ENCODE data around the gene ISCA1.

ISCA1 gene

DNA sequence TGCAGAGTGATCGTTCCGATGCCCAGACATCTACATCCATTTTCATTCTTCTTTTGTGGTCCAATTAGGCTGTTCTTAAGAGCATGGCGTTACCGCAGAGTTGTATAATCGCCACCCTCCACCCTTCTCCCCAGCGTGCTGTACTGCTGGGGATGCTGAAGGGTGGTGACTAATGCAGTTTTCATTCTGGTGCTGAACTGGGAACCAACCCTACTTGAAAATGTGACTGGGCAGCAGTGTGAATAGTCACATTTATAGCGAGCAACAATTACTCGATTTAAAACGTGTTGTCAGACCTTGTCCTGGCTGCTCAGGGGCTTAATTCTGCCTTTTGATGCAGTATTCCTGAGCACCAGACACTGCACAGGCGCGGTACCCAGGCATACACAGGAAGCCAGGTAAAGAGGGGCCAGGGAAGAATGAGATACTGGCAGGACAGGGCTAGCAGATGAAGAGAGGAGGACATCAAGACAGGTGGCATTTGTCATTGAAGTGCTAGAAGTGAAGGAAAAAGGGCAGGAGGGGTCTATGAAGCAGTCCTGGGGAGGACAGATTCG is 719 bp upstream of the ISCA1 start:
- DNase-seq, result peak; percentile 51 to 54

DNA sequence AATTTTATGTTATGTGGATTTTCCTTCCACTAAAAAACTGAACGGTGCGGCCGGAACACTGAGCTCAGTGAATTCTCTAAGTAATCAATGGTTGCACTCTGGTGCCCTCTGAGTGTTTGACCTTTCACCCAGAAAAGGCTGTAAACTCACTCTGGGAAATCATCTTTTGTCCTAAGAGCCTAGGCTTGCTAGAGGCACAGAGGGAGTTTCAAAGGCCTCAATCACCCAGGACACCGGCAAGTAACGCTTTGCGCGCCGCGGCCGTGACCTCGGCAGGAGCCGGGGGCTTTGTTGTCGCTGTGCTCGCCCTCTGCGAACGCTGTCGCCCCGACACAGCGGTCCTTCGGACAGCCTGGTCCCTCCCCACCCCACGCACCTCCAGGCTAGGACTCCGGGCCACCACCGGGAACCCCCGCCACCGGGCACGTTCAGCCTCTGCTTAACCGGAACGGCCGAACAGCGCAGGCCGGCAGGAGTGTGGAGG is 703 bp downstream of the ISCA1 start:
- DNase-seq, result peak in 1 of 2 donors; percentile 18

DNA sequence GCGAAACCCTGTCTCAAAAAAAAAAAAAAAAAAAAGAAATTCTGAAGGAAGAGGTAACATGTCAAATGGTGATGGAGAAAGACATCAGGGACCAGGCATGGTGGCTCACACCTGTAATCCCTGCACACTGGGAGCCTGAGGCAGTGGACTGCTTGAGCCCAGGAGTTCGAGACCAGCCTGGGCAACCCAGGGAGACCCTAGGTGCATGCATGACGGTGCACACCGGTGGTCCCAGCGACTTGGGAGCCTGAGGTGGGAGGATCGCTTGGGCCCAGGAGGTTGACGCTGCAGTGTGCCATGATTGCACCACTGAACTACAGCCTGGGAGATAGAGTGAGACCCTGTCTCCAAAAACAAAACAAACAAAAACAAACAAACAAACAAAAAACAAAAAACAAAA is 1.8 kb downstream of the ISCA1 start:
- DNase-seq, result no peak

DNA sequence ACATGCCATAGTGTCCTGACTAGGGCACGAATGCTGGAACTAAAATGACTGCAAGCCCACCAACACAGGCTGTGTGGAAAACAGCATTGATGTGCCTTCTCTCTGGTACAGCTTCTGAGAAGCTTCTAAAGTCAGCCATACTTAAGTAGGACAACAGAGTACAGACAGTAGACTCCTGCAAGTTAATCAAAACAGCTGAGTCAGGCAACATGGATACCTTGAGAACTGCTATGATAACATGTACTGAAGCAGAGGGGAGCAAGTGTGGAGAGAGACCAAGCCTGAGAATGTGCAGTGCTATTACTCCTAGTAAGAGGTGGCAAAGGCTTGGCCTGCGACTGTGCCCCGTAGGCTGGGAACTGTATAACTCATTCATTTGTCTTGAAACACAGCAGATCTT is 2.5 kb downstream of the ISCA1 start:
- DNase-seq, result no peak

DNA sequence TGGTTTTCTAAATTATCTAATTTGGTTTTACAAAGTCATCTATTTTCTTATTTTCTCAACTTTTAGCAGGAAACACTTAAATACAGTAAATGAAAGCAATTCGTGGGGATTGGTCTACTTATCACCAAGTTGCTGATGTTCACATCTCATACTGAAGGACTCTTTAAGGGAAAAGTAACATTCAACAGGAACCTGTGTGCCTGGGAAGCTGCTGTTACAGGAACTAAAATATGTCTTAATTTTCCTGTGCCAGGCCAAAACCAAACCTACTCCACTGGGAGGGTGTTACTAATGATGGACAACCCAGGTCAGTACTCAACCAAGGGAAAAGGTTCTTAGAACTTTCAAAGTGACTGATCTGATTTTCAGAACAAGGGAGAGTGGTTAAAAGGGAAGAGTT is 5.3 kb downstream of the ISCA1 start:
- no peak for DNase-seq

DNA sequence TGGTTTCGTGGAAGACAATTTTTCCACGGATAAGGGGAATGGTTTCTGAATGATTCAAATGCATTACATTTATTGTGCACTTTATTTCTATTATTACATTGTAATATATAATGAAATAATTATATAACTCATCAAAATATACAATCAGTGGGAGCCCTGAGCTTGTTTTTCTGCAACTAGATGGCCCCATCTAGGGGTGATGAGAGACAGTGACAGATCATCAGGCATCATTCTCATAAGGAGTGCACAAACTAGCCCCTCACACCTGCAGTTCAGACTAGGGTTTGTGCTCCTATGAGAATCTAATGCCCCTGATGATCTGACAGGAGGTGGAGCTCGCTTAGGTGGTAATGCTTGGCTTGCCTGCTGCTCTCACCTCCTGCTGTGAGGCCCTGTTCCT is 6.4 kb downstream of the ISCA1 start:
- DNase-seq, result no peak

DNA sequence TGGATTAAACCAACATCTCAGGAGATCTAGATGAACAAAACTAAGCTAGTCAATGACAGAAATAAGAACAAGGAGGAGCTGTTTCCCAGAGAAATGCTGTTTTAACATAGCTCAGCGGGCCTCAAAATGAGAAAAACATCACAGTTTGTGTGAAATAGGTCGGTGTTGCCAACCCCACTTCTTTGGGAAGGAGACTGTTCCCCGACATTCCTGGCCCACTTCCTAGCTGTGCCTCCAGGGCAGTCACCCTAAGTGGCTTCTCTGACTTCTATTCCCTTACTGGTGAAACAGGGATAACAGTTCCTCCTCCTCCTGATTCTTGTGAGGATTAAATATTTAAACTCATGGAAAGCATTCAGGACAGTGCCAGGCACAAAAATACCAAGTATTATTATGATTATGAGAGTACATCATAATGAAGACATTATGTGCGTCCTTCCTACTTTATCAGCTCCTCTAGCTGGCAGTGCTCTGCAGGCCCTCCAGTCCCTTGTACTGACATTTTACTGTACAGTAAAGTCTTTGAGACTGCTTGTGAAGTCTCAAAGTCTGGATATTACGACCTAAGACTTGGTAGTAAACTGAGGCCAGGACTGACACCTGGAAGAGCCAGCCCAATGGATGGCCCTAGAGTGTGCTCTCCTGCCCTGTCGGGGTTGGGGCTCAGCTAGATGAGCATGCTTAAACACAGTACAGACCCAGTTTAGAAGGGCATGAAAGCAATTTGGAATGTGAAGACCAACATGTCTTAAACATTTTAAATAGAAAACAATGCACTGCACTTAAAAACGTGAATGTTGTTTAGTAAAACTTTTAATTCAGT is 7.3 kb downstream of the ISCA1 start:
- no peak for DNase-seq

DNA sequence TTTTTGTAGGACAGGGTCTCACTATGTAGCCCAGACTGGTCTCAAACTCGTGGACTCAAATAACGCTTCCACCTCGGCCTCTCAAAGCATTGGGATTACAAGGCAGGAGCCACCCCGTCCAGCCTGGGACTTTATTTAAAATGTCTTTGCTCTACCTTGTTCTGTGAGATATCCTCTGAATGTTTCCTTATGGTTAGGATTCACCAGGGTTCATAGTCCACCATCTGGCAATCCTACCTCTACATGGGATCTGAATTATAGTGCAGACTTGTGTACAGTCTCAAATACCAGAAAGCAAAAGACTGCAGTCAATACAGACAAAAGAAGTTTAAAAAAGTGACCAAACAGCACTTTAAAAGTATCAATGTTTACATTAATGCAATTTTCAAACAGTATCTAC is 10.1 kb downstream of the ISCA1 start:
- no peak for DNase-seq

DNA sequence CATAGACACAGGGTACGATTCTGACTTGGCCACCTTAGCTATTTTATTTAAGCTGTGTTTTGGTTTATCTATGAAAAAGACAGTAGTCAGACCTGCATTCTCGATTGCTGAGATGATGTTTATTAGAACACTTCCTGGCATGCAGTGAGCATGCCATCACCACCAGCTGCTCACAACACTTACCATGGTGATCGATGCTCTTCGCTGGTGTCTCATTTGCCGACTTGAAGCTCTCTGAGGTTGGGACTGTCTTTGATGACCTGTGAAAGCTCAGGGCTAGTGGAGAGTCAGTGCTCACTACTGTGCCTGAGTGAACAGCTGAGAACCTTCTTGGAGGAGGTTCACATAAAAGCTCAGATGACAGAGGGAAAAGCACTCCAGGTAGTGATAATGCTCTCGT is 18.5 kb downstream of the ISCA1 start:
- DNase-seq, result no peak

DNA sequence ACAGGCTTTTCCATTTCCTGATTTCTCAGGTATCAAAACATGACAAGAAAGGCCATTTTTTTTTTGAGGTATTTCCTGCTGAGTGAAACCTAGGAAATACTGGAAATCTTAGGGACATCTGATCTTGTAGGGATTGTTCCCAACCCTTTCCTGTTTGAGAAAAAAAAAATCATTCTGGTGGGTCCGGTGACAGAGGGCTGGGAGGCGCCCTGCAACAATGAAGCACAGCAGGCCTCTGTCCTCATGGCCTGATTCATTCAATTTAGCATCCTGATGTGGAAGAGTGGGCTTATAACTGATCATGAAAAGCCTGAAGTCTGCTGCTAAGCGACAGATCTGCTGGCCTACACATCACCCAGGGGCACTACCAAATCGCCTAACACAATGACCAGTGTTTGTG is 19.8 kb downstream of the ISCA1 start:
- DNase-seq, result no peak

DNA sequence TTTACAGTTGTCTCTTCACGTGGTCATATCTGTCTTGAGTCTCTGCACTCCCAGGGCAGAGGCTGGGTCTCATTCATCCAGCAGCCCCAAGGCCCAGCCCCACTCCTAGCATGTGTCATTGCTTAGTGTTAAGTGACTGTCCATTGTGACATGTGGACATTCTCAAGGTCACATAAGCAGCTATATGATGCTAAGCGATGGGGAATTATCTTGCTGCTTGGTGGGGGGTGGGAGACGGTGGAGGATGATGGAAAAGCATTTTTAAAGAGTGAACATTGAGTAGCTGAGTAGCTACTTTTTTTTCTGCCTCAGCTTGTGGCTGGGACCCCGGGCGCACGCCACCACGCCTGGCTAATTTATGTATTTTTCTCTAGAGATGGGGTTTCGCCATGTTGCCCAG is 22.8 kb downstream of the ISCA1 start, which contains the start of gene C9orf153:
Gene C9orf153, minus strand, starts transcription at position 101 of the 400 bp plus-strand sequence. CDS start 30,054 bp downstream, outside the sequence.
- no peak for DNase-seq

DNA sequence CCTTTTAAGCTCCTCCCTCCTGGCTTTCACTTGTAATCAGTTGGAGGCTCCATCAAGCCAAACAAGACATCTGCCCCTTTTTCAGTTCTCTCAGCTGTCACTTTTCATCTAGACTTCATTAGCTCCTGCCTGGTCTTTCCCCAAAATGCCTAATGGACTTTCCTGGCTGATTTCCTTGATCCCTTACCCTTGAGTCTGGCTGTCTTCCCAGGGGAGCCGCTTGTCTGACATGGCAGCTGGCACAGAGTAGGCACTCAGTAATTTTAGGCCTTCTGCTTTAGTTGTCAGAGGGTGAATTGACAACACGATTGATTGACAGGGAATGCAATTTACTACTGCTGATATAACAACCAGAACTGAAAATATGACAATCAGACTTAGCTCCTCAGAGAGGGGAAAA is 24.9 kb downstream of the ISCA1 start:
- DNase-seq, result no peak

DNA sequence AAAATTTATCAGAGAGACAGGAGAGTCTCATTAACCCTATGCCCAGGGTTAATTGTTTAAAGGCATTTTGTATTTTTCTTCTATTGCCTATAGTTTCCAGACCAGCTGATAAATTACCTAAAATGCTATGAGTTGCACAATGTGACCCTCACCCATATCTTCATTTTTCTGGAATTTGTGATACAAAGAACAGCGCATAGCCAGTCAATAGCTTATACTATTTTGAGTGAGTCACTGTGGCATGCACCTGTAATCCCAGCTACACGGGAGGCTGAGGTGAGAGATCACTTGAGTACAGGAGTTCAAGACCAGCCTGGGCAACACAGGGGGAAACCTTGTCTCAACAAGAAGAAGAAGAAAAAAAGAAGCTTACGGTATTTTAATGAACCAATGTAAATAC is 25.7 kb downstream of the ISCA1 start:
- no peak for DNase-seq

DNA sequence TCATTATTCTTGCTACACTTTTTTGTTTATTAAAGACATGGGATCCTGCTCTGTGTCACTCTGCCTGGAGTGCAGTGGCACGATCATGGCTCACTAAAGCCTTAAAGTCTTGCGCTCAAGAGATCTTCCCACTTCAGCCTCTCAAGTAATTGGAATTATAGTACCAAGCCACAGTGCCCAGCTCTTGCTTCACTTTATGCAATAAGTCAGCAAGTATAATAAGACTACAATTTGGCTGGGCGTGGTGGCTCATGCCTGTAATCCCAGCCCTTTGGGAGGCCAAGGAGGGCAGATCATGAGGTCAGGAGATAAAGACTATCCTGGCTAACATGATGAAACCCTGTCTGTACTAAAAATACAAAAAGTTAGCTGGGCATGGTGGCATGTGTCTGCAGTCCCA is 28.8 kb downstream of the ISCA1 start:
- DNase-seq, result no peak

DNA sequence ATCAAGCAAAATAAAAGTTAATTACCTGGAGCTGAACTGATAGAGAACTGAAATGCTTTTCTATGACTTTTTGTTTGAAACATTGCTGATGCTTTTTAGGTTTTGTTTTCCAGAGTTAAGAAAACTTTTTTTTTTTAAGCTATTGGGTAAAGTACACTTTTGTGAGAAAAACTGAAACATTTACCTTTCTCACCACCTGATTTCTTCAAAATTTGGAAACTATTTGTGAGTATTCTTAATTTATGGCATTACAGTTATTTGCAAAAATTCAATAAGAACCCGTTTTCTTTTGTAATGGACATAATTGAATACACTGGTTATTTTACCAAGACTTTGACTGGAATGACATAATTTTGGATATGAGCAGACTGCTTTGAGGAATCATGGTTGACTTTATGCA is 29.5 kb downstream of the ISCA1 start:
- DNase-seq, result no peak

DNA sequence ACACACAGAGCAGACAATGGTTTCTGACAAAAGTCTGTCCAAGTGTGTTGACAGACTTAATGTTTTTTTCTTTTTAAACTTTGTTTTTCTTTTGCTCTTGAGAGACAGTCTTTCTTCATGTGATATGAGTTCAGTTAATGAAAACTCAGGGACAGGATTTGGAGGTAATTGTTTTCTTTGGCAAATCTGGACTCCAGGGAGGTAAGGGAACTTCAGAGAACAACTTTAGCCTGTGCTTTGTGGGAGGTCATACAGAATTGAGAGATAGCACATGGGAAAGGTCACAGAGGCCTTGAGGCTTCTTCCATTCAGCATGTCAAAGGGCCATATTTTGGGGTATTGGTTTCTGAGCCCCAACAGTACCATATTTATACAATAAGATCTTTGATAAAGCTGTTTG is 32.2 kb downstream of the ISCA1 start:
- DNase-seq, result no peak

DNA sequence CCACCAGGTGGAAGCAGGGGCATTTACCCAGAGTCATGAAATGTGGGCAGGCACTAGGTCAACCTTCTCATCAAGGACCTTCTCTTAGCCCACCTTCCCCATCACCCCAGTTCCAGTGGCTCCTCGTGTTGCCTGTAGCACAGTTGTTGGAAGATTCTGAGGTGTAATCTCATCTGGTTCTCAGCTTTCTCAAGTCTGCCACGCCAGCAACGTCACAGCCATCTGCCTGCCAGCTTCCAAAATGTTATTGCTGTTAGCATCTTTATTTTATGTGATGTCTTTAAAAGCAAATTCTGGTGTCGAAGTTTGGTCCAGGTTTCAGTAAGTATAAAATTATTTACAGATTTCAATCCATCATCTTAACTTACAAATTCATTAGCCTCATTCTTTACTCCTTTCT is 33.6 kb downstream of the ISCA1 start:
- DNase-seq, result no peak

DNA sequence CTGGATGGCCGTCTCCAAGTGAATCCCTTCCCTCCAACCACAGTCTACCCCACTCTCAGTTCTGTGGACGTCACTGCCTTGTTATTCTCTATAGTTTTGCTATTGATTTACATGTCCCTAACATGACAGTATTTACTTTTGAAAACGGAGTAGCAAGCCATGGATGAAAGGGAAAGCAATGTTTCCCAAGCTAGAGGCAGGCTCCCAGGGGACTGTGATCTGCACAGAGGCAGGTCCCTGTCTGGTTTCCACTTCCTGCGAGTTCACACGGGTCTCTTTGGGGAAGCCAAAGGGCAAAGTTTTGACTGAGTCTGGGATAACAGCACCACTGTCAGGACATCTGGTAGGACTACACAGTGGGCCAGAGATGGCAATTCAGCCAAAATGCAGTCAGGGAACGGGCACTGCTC is 35.6 kb downstream of the ISCA1 start:
- no peak for DNase-seq

DNA sequence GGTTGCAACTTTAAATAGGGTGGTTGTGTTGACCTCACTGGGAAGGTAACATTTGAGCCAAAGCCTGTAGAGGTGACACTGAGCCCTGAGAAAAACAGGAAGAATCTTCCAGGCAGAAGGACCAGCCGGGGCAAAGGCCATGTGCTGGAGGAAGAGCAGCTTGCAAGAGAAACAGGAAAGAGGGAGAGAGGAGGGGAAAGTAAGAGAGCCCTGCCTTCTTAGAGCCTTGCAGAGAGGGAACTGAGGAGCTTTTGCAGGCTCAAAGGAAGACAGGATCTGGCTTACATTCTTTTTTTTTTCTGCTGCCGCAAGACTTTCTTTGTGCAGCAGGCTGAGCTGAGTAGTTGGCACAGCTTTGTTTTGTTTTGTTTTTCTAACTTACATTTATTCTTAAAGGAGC is 40.3 kb downstream of the ISCA1 start:
- DNase-seq, result no peak

DNA sequence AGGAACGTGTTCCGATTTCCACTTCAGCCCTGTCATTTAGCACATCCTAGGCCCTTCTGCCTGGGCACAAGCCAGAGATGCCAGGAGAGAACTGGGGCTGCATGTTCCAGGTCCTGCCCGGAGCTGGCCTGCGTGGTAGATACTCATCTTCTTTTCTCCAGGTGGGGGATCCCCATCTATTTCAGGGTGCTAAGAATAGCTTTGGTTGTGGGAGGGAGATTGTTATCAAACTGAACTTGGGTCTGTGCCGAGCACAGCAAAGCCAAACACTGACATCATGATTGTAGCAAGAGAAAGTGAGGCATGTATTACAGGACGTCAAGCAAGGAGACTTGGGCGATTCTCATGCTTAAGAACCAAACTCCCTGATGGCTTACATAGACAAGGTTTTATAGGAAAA is 41.1 kb downstream of the ISCA1 start:
- no peak for DNase-seq

DNA sequence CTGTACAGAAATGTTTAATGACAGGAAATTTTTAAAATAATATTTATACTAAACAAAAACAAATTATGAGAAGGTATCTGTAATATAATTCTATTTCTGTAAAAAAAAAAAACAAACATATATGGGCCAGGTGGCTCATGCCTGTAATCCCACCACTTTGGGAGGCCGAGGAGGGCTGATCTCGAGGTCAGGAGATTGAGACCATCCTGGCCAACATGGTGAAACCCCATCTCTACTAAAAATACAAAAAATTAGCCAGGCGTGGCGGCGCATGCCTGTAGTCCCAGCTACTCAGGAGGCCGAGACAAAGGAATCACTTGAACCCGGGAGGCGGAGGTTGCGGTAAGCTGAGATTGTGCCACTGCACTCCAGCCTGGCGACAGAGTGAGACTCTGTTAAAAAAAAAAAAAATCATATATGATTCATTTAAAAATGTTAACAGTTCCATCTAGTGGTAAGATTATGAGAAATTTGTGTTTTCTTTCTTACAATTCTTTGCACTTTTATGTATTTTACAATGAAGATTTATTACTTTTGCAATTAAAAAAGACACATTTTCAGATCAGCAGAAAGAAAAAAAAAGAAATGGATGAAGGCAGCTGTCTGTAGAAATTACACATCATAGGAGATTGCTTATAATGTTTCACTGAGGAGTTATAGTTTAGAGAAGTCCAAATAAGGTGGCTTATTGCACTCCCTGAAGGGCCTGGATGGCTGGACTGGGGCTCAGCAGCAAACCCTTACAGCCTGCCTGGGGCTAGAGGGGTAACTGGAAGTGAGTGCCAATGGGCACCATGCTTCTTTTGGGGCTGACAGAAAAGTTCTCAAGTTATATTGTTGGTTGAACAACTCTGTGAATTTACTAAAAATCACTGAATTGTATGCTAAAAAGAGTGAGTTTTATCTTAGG is 43.2 kb downstream of the ISCA1 start:
- no peak for DNase-seq

DNA sequence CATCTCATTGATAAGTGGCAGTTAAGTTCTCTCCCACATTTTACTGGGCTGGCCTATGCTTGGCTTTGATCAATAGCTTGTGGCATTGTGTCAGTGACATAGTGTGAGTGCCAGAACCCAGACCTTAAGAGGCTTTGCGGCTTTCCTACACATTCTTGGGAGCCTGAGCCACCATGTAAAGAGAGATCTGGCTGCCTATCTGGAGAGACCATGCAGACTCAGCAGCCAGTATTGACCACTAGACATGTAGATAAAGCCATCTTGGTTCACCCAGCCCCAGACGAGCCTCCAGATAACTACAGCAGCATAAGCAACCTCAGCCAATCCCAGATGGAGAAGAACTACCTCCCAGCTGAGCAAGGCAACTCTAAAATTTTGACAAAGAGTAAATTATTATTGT is 51.5 kb downstream of the ISCA1 start:
- DNase-seq, result no peak

DNA sequence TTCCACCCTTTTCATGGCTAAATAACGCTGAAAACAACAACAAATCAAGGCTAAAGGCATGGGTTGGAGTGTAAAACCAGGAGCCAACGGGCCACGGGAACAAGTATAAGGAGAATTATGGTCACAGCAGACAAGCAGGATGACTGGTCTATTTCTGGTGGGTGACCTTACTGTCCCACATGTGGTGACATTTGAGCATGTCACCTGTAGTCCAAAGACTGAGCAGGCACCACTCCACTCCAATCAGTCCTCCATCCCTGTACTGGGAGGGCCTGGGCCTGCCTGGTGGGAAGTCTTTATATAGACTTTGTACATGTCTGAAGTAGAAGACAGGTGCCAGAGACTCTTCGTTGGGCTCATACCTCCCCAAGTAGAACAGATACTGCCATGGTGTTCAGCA is 59.7 kb downstream of the ISCA1 start:
- no peak for DNase-seq

DNA sequence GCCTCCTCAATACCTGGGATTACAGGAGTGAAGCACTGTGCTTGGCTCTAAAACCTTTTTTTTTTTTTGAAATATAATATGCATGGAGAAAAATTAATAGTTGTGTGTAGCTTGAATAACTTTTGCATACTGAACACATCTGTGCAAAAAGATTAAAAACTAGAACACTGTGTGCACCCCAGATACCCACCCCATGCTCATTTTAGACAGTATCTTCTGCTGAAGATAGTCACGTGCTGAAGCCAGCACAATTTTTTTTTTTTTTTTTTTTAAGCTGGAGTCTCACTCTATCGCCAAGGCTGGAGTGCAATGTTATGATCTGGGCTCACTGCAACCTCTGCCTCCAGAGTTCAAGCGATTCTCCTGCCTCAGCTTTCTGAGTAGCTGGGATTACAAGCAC is 62.7 kb downstream of the ISCA1 start:
- no peak for DNase-seq
